Trophoblast cell (in vitro differentiated cells and primary cell): Measurements from ENCODE around the gene MCF2L.

Experiments used
- DNase-seq, 2 donors: peaks; one replicate each; pipeline ENCODE4 v3.0.0-alpha.2; 2016
- H2AFZ ChIP-seq: 2 replicates; pipeline ENCODE4 v1.6.1; 2013; ENCODE audit warnings: low read length, moderate library complexity, mild to moderate bottlenecking; ENCODE audit not compliant: insufficient read depth, poor library complexity
- H2AK5ac ChIP-seq: 2 replicates; pipeline ENCODE4 v1.6.1; 2013; ENCODE audit warnings: mild to moderate bottlenecking, low read length
- H2BK120ac ChIP-seq: 2 replicates; pipeline ENCODE4 v1.6.1; 2013; ENCODE audit warnings: low read length, mild to moderate bottlenecking, moderate library complexity; ENCODE audit not compliant: insufficient read depth, poor library complexity
- H2BK12ac ChIP-seq: 2 replicates; pipeline ENCODE4 v1.6.1; 2013; ENCODE audit warnings: mild to moderate bottlenecking, low read length, moderate library complexity
- H2BK5ac ChIP-seq: 2 replicates; pipeline ENCODE4 v1.6.1; 2013; ENCODE audit warnings: low read length, low read depth, moderate library complexity, mild to moderate bottlenecking; ENCODE audit not compliant: poor library complexity
- H3K14ac ChIP-seq: 2 replicates; pipeline ENCODE4 v1.6.1; 2013; ENCODE audit warnings: mild to moderate bottlenecking, low read length
- H3K18ac ChIP-seq: 2 replicates; pipeline ENCODE4 v1.6.1; 2013; ENCODE audit warnings: mild to moderate bottlenecking, low read length
- H3K23ac ChIP-seq: 2 replicates; pipeline ENCODE4 v1.6.1; 2013; ENCODE audit warnings: low read length
- H3K27ac ChIP-seq: 2 replicates; pipeline ENCODE4 v1.5.1; 2013; ENCODE audit warnings: low read depth, mild to moderate bottlenecking, inconsistent platforms, low read length, moderate library complexity
- H3K27me3 ChIP-seq: 2 replicates; pipeline ENCODE4 v1.6.1; 2013; ENCODE audit warnings: inconsistent platforms, mild to moderate bottlenecking, low read length, moderate library complexity; ENCODE audit not compliant: insufficient read depth
- H3K36me3 ChIP-seq, 2 experiments: 1 replicate in 1 of 2; 2 replicates in 1 of 2; pipeline ENCODE4 v1.6.1; 2013; ENCODE audit warnings: low read length in 2 of 2, mild to moderate bottlenecking in 2 of 2, moderate library complexity in 1 of 2; ENCODE audit not compliant: insufficient read depth in 2 of 2, control insufficient read depth in 1 of 2
- H3K4ac ChIP-seq: 2 replicates; pipeline ENCODE4 v1.6.1; 2013; ENCODE audit warnings: low read depth, mild to moderate bottlenecking, low read length, moderate library complexity
- H3K4me1 ChIP-seq, 2 experiments: 1 replicate in 1 of 2; 2 replicates in 1 of 2; pipeline ENCODE4 v1.6.1; 2013; ENCODE audit warnings: low read length in 2 of 2, mild to moderate bottlenecking in 2 of 2, moderate library complexity in 1 of 2; ENCODE audit not compliant: insufficient read depth in 2 of 2, control insufficient read depth in 1 of 2
- H3K4me2 ChIP-seq: 2 replicates; pipeline ENCODE4 v1.6.1; 2013; ENCODE audit warnings: inconsistent platforms, mild to moderate bottlenecking, low read length, moderate library complexity
- H3K4me3 ChIP-seq: 2 replicates; pipeline ENCODE4 v1.5.1; 2013; ENCODE audit warnings: mild to moderate bottlenecking, low read depth, low read length, inconsistent platforms
- H3K79me1 ChIP-seq: one replicate; pipeline ENCODE4 v1.6.1; 2013; ENCODE audit warnings: low read length
- H3K79me2 ChIP-seq: 2 replicates; pipeline ENCODE4 v1.6.1; 2013; ENCODE audit warnings: low read length, mild to moderate bottlenecking; ENCODE audit not compliant: control insufficient read depth, insufficient read depth, poor library complexity
- H3K9ac ChIP-seq: 2 replicates; pipeline ENCODE4 v1.6.1; 2013; ENCODE audit warnings: mild to moderate bottlenecking, low read length
- H3K9me3 ChIP-seq: 2 replicates; pipeline ENCODE4 v1.6.1; 2013; ENCODE audit warnings: low read depth, mild to moderate bottlenecking, control low read depth, inconsistent platforms, low read length; ENCODE audit not compliant: insufficient read depth
- H4K12ac ChIP-seq: 2 replicates; pipeline ENCODE4 v1.6.1; 2013; ENCODE audit warnings: low read depth, mild to moderate bottlenecking, low read length, moderate library complexity
- H4K8ac ChIP-seq: 2 replicates; pipeline ENCODE4 v1.6.1; 2013; ENCODE audit warnings: low read depth, mild to moderate bottlenecking, low read length, moderate library complexity
- H4K91ac ChIP-seq: one replicate; pipeline ENCODE4 v1.6.1; 2013; ENCODE audit warnings: low read depth, mild to moderate bottlenecking, low read length, moderate library complexity
- WGBS: extraction: QIAGEN DNeasy Blood & Tissue Kit; methylation state at CpG from one replicate; pipeline ENCODE4 v1.1.7; 2013; ENCODE audit warnings: missing lambda C conversion rate; ENCODE audit not compliant: insufficient read length, insufficient coverage; ENCODE audit errors: extremely low coverage; 5-methylcytosine and 5-hydroxymethylcytosine counted together

Gene MCF2L

DNA sequence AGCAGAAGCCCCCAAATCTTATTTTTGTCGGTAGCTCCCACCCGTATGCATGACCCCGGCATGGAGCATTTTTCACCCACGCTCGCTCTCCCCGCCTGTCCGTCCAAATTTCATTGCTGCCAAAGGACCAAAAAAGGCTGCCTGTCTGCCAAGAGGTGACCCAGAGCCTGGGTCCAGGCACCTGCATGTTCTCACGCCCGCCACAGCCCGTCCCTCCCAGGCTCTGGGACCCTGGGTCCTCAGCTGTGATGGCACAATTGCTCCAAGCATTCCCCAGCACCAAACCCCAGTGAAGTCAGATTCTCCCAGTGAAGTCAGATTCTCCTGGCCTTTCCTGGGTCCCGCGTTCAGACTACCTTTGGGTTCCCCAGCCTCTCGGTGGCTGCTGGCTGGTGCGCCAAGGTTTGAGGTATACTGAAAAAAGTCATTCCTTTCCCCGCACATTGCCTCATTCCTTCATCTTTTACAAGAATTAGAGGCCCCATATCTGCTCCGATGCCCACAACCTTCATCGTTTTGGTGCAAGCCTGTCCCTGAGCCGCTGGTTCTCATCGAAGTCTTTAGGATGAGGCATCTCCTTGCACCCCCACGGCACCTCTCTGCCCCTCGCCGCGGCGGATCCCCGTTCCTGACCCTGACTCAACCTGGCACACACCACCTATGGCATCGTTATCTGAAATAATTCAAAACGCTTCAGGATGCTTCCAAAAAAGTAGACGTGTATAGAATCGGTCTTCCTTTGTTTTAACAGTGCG lies 77.3 kb downstream of the MCF2L start:
- no peak overlapping the region for H2AK5ac ChIP-seq
- peaks cover 5% of the 10 kb centered on the region for H3K27me3 ChIP-seq
- H3K9me3 ChIP-seq: peaks cover 2% of the 10 kb centered on the region
- no peak overlapping the region for H4K12ac ChIP-seq
- no CpG with 5 or more reads among the region's 30 CpGs for WGBS
- H3K4me1 ChIP-seq: no peaks in the 10 kb centered on the region
- H2AFZ ChIP-seq: no peak overlapping the region
- no peak overlapping the region for H2BK120ac ChIP-seq
- H3K18ac ChIP-seq: no peak overlapping the region
- DNase-seq: no peak
- H3K14ac ChIP-seq: no peak overlapping the region
- H3K79me2 ChIP-seq: no peaks in the 10 kb centered on the region
- H2BK12ac ChIP-seq: no peak overlapping the region
- no peak overlapping the region for H3K4me3 ChIP-seq
- H3K4me2 ChIP-seq: no peak overlapping the region
- H3K36me3 ChIP-seq: no peaks in the 10 kb centered on the region
- H4K91ac ChIP-seq: no peak overlapping the region
- no peak overlapping the region for H3K9ac ChIP-seq
- H3K79me1 ChIP-seq: no peaks in the 10 kb centered on the region
- no peak overlapping the region for H3K23ac ChIP-seq
- no peak overlapping the region for H2BK5ac ChIP-seq
- no peak overlapping the region for H3K27ac ChIP-seq
- H4K8ac ChIP-seq: no peak overlapping the region
- H3K4ac ChIP-seq: no peak overlapping the region

DNA sequence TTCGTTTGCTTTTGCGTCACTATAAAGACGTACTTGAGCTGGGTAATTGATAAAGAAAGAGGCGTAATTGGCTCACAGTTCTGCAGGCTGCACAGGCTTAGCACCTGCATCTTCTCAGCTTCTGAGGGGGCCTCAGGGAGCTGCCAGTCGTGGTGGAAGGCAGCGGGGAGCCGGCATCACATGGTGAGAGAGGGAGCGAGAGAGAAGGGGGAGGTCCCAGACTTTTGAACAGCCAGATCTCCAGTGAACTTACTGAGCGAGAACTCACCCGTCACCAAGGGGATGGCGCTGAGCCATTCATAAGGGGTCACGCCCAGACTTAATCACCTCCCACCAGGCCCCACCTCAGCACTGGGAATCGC lies 77.8 kb downstream of the MCF2L start:
- H2BK120ac ChIP-seq: no peak overlapping the region
- no peak overlapping the region for H3K27ac ChIP-seq
- H4K8ac ChIP-seq: no peak overlapping the region
- no peaks in the 10 kb centered on the region for H3K79me1 ChIP-seq
- H3K9ac ChIP-seq: no peak overlapping the region
- H3K4me1 ChIP-seq: no peaks in the 10 kb centered on the region
- no peak overlapping the region for H2BK12ac ChIP-seq
- H3K4ac ChIP-seq: no peak overlapping the region
- no peak overlapping the region for H2AFZ ChIP-seq
- no peak overlapping the region for H3K4me3 ChIP-seq
- no peak overlapping the region for H4K12ac ChIP-seq
- H2AK5ac ChIP-seq: no peak overlapping the region
- no peak overlapping the region for H3K14ac ChIP-seq
- no CpG with 5 or more reads among the region's 13 CpGs for WGBS
- H4K91ac ChIP-seq: no peak overlapping the region
- peaks cover 2% of the 10 kb centered on the region for H3K9me3 ChIP-seq
- no peak overlapping the region for H2BK5ac ChIP-seq
- H3K27me3 ChIP-seq: peaks cover 5% of the 10 kb centered on the region
- no peak overlapping the region for H3K4me2 ChIP-seq
- DNase-seq: no peak
- no peaks in the 10 kb centered on the region for H3K79me2 ChIP-seq
- no peaks in the 10 kb centered on the region for H3K36me3 ChIP-seq
- H3K23ac ChIP-seq: no peak overlapping the region
- H3K18ac ChIP-seq: no peak overlapping the region

DNA sequence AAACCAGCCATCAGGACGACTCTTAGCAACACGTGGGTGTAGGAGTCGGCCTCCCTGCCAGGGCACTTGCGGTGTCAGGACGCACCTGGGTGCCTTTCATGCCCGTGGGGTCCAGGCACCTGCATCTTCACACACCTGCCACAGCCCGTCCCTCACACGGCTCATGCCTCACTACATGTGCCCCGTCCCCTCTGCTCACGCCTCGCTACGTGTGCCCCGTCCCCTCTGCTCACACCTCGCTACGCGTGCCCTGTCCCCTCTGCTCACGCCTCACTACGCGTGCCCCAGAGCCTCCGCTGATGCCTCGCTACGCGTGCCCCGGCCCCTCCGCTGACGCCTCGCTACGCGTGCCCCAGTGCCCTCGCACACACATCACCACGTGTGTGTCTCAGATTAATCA lies 78.6 kb downstream of the MCF2L start:
- no peak overlapping the region for H4K12ac ChIP-seq
- no peak overlapping the region for H2AK5ac ChIP-seq
- peaks cover 2% of the 10 kb centered on the region for H3K9me3 ChIP-seq
- H3K27me3 ChIP-seq: peaks cover 5% of the 10 kb centered on the region
- H3K79me1 ChIP-seq: no peaks in the 10 kb centered on the region
- no peak overlapping the region for H4K91ac ChIP-seq
- H4K8ac ChIP-seq: no peak overlapping the region
- no peak overlapping the region for H3K4ac ChIP-seq
- WGBS: no CpG with 5 or more reads among the region's 31 CpGs
- DNase-seq: no peak
- no peaks in the 10 kb centered on the region for H3K79me2 ChIP-seq
- no peak overlapping the region for H2BK5ac ChIP-seq
- no peak overlapping the region for H3K18ac ChIP-seq
- no peak overlapping the region for H2BK120ac ChIP-seq
- H3K27ac ChIP-seq: no peak overlapping the region
- no peaks in the 10 kb centered on the region for H3K36me3 ChIP-seq
- H3K4me1 ChIP-seq: no peaks in the 10 kb centered on the region
- no peak overlapping the region for H3K9ac ChIP-seq
- no peak overlapping the region for H3K4me2 ChIP-seq
- H3K4me3 ChIP-seq: no peak overlapping the region
- no peak overlapping the region for H3K14ac ChIP-seq
- H2BK12ac ChIP-seq: no peak overlapping the region
- no peak overlapping the region for H3K23ac ChIP-seq
- H2AFZ ChIP-seq: no peak overlapping the region

GRCh38 chr13:113048766-113049165 lies 79.8 kb downstream of the MCF2L start:
- H3K14ac ChIP-seq: no peak overlapping the region
- DNase-seq: no peak
- H3K9ac ChIP-seq: no peak overlapping the region
- H3K79me2 ChIP-seq: no peaks in the 10 kb centered on the region
- H4K8ac ChIP-seq: no peak overlapping the region
- peaks cover 2% of the 10 kb centered on the region for H3K9me3 ChIP-seq
- no peaks in the 10 kb centered on the region for H3K79me1 ChIP-seq
- no peak overlapping the region for H3K18ac ChIP-seq
- H3K4me1 ChIP-seq: no peaks in the 10 kb centered on the region
- H3K27me3 ChIP-seq: peaks cover 5% of the 10 kb centered on the region
- no peak overlapping the region for H2BK5ac ChIP-seq
- no CpG with 5 or more reads among the region's 7 CpGs for WGBS
- H2BK120ac ChIP-seq: no peak overlapping the region
- no peak overlapping the region for H4K91ac ChIP-seq
- H3K27ac ChIP-seq: no peak overlapping the region
- H3K36me3 ChIP-seq: no peaks in the 10 kb centered on the region
- no peak overlapping the region for H3K23ac ChIP-seq
- H2AFZ ChIP-seq: no peak overlapping the region
- no peak overlapping the region for H3K4me3 ChIP-seq
- no peak overlapping the region for H4K12ac ChIP-seq
- no peak overlapping the region for H3K4ac ChIP-seq
- no peak overlapping the region for H2AK5ac ChIP-seq
- H2BK12ac ChIP-seq: no peak overlapping the region
- H3K4me2 ChIP-seq: no peak overlapping the region
